Measurements from ENCODE around the gene C13orf46.

C13orf46 gene

GRCh38 chr13:113953561-113953960, 20.3 kb downstream of the C13orf46 start:
- no peak for DNase-seq

- no peak for DNase-seq
Measured at GRCh38 chr13:113952983-113953520, 20.8 kb downstream of the C13orf46 start.

GRCh38 chr13:113952151-113952982, 21.5 kb downstream of the C13orf46 start:
- DNase-seq, result no peak

- DNase-seq, result peak in 4 of 5 donors; percentile 23 to 43 (median 26)
Measured at GRCh38 chr13:113951246-113951999, 22.5 kb downstream of the C13orf46 start.

GRCh38 chr13:113950451-113951245, 23.2 kb downstream of the C13orf46 start:
- no peak for DNase-seq

GRCh38 chr13:113949546-113949945, 24.3 kb downstream of the C13orf46 start:
- DNase-seq, result no peak

GRCh38 chr13:113948034-113948742, 25.7 kb downstream of the C13orf46 start:
- DNase-seq, result no peak

GRCh38 chr13:113947311-113948033, 26.4 kb downstream of the C13orf46 start:
- no peak for DNase-seq

- DNase-seq, result no peak
Measured at GRCh38 chr13:113946409-113947181, 27.3 kb downstream of the C13orf46 start.

- DNase-seq, result no peak
Measured at GRCh38 chr13:113945857-113946408, 27.9 kb downstream of the C13orf46 start.

- no peak for DNase-seq
Measured at GRCh38 chr13:113943821-113944565, 29.9 kb downstream of the C13orf46 start.

GRCh38 chr13:113942591-113943103, 31.2 kb downstream of the C13orf46 start:
- no peak for DNase-seq

- no peak for DNase-seq
Measured at GRCh38 chr13:113941571-113942191, 32.2 kb downstream of the C13orf46 start.

GRCh38 chr13:113939944-113940297, 34.0 kb downstream of the C13orf46 start:
- no peak for DNase-seq

GRCh38 chr13:113939129-113939943, 34.5 kb downstream of the C13orf46 start:
- no peak for DNase-seq

- DNase-seq, result no peak
Measured at GRCh38 chr13:113938716-113939115, 35.2 kb downstream of the C13orf46 start.

- no peak for DNase-seq
Measured at GRCh38 chr13:113938246-113938645, 35.6 kb downstream of the C13orf46 start.

Measured in T-helper 1 cell (primary cell).